Activated CD8-positive, alpha-beta T cell treated with anti-CD3 and anti-CD28 coated beads for 36 hours (primary cell): ENCODE results near the gene DNAAF1. TPM values are rescaled to one million over a fixed set of nuclear protein-coding genes. Genes with fewer than 3 reads are reported as not detected.

Source experiments
- ATAC-seq: fragments of 200-7000 bp; cut with Tn5 transposase; one replicate; pipeline ENCODE4 v1.10.0; 2021; ENCODE audit warnings: mild to moderate bottlenecking, moderate library complexity
- CTCF ChIA-PET: fragments of 350-600 bp; sonication (Branson Sonifier 250); formaldehyde crosslinking; loops from one replicate; lab custom pipeline; 2021; ENCODE audit warnings: antibody characterized with exemption; lab: Charles Lee
- POLR2A ChIA-PET: fragments of 350-600 bp; sonication (Branson Sonifier 250); formaldehyde crosslinking; loops from one replicate; lab custom pipeline; 2021; ENCODE audit warnings: antibody characterized with exemption; lab: Charles Lee
- DNase-seq: peaks from one replicate; pipeline ENCODE4 v3.0.0-alpha.2; 2020
- H3K27ac Mint-ChIP-seq: one replicate; pipeline ENCODE4 v1.8.0; 2021; ENCODE audit warnings: mild to moderate bottlenecking, mixed read lengths
- H3K27me3 Mint-ChIP-seq: one replicate; pipeline ENCODE4 v1.8.0; 2021; ENCODE audit warnings: mixed read lengths
- H3K36me3 Mint-ChIP-seq: one replicate; pipeline ENCODE4 v1.8.0; 2021; ENCODE audit warnings: low read depth, mixed read lengths
- H3K4me1 Mint-ChIP-seq: one replicate; pipeline ENCODE4 v1.8.0; 2021; ENCODE audit warnings: low read depth, mixed read lengths
- H3K4me3 Mint-ChIP-seq: one replicate; pipeline ENCODE4 v1.8.0; 2021; ENCODE audit warnings: mild to moderate bottlenecking, moderate library complexity, mixed read lengths
- H3K9me3 Mint-ChIP-seq: one replicate; pipeline ENCODE4 v1.8.0; 2021; ENCODE audit warnings: mixed read lengths
- CTCF ChIP-seq: fragments of 200-600 bp; IDR thresholded peaks from one replicate; pipeline ENCODE4 v1.8.0; 2022; ENCODE audit warnings: antibody characterized with exemption, mild to moderate bottlenecking
- intact Hi-C: fragments of 100-400 bp; cut with micrococcal nuclease; formaldehyde crosslinking; loops from one replicate; pipeline ENCODE4 v1.10.0; 2022
- total RNA-seq, 2 experiments: library from RNA; stranded (reverse); gene quantifications; one replicate each; pipeline ENCODE4 v1.2.3, GENCODE V29; 2021

DNAAF1 gene
- total RNA-seq, 2 experiments from 2014 or later, result not detected

GRCh38 chr16:84143081-84143480, 2.0 kb upstream of the DNAAF1 start:
- DNase-seq (no peak), ATAC-seq (no peak)
- Mint-ChIP-seq H3K4me3 (no peak overlapping the region), H3K4me1 (peaks cover 39% of the 10 kb centered on the region), H3K27ac (no peak overlapping the region), H3K9me3 (no peaks in the 10 kb centered on the region), H3K36me3 (peaks cover 2% of the 10 kb centered on the region), H3K27me3 (no peaks in the 10 kb centered on the region)
- POLR2A ChIA-PET, result interaction anchor here (1.7 kb wide), 1 partner anchor 8 kb away, joined by 4 read pairs; no protein-coding TSS in a partner anchor
- CTCF ChIA-PET, result interaction anchor here (0.9 to 3.0 kb wide), 6 partner anchors 26 to 85 kb away, joined by 3 to 16 read pairs (median 8); partner anchors contain the start of gene MBTPS1
- no peak for TF ChIP-seq CTCF
- intact Hi-C loops, result loop anchor here (5.0 kb wide), 1 partner anchor 56 kb away; no protein-coding TSS in a partner anchor

- POLR2A ChIA-PET, result interaction anchor here (0.8 kb wide), 1 partner anchor 26 kb away, joined by 3 read pairs; no protein-coding TSS in a partner anchor
- peaks cover 33% of the 10 kb centered on the region for H3K4me1 Mint-ChIP-seq
- H3K27ac Mint-ChIP-seq, result peak overlapping the region; percentile 82
- H3K4me3 Mint-ChIP-seq, result peak overlapping the region; percentile 93
- H3K36me3 Mint-ChIP-seq, result peaks cover 2% of the 10 kb centered on the region
- DNase-seq (peak; percentile 20), ATAC-seq (no peak)
- H3K9me3 Mint-ChIP-seq, result no peaks in the 10 kb centered on the region
- CTCF ChIA-PET, result interaction anchor here (0.6 to 2.7 kb wide), 6 partner anchors 40 to 86 kb away, joined by 3 to 11 read pairs (median 4); no protein-coding TSS in a partner anchor
- intact Hi-C loops, result loop anchor here (5.0 kb wide), 1 partner anchor 56 kb away; no protein-coding TSS in a partner anchor
- H3K27me3 Mint-ChIP-seq, result no peaks in the 10 kb centered on the region
- TF ChIP-seq CTCF, result no peak
Measured at GRCh38 chr16:84143784-84144199, 1.3 kb upstream of the DNAAF1 start.

- POLR2A ChIA-PET, result interaction anchor here (0.8 to 1.5 kb wide), 5 partner anchors 12 to 33 kb away, joined by 3 to 10 read pairs (median 3); partner anchors contain the start of gene MBTPS1
- Mint-ChIP-seq H3K4me3 (peak overlapping the region; percentile 93), H3K27me3 (no peaks in the 10 kb centered on the region), H3K36me3 (peaks cover 2% of the 10 kb centered on the region), H3K4me1 (peaks cover 28% of the 10 kb centered on the region), H3K9me3 (no peaks in the 10 kb centered on the region), H3K27ac (peak overlapping the region; percentile 82)
- TF ChIP-seq CTCF, result no peak
- ATAC-seq (peak; percentile 66), DNase-seq (peak; percentile 62)
- intact Hi-C loops, result loop anchor here (5.0 kb wide), 1 partner anchor 57 kb away; no protein-coding TSS in a partner anchor
- CTCF ChIA-PET, result interaction anchor here (0.6 to 1.7 kb wide), 9 partner anchors 12 to 79 kb away, joined by 3 to 7 read pairs (median 3); partner anchors contain the start of genes MBTPS1 and TAF1C
Measured at GRCh38 chr16:84144209-84144858, 774 bp upstream of the DNAAF1 start.

- no peak for ATAC-seq
- intact Hi-C loops, result no loop called here
- ChIA-PET POLR2A (interaction anchor here (1.0 to 1.9 kb wide), 3 partner anchors 9 to 33 kb away, joined by 3 to 6 read pairs (median 4); partner anchors contain the start of gene MBTPS1), CTCF (interaction anchor here (0.8 to 1.6 kb wide), 2 partner anchors 36 to 65 kb away, joined by 3 to 4 read pairs; partner anchors contain the start of gene TAF1C)
- no peak for TF ChIP-seq CTCF
- Mint-ChIP-seq H3K4me1 (peaks cover 4% of the 10 kb centered on the region), H3K9me3 (no peaks in the 10 kb centered on the region), H3K27ac (no peak overlapping the region), H3K4me3 (no peak overlapping the region), H3K27me3 (peaks cover 2% of the 10 kb centered on the region), H3K36me3 (no peaks in the 10 kb centered on the region)
- DNase-seq, result no peak
Measured at GRCh38 chr16:84150926-84151325, 5.8 kb downstream of the DNAAF1 start.
